HEK293 (cell line): ENCODE data around the gene BTBD18.

ENCODE experiments used
- CTCF ChIA-PET: fragments of 350-600 bp; formaldehyde crosslinking; extraction: SDS; loops from one replicate; lab custom pipeline; 2021; ENCODE audit warnings: antibody characterized with exemption; lab: Yijun Ruan, JAX
- POLR2A ChIA-PET: fragments of 300-600 bp; formaldehyde crosslinking; extraction: SDS; loops from one replicate; lab custom pipeline; 2020; ENCODE audit warnings: antibody characterized with exemption, inconsistent platforms; lab: Yijun Ruan, JAX
- H3K27ac ChIP-seq: fragments of 200-500 bp; sonication (Bioruptor generic); 2 replicates; pipeline ENCODE4 v1.5.1; 2014; ENCODE audit warnings: low read depth, low read length, control low read depth, inconsistent platforms; ENCODE audit errors: extremely low read depth
- H3K36me3 ChIP-seq, 2 experiments: fragments of 200-500 bp in 1 of 2; sonication (Bioruptor generic) in 1 of 2; 1 replicate in 1 of 2; 2 replicates in 1 of 2; pipeline ENCODE4 v1.5.1; 2014 to 2017; ENCODE audit warnings: inconsistent platforms in 2 of 2, low read length in 2 of 2; ENCODE audit not compliant: control insufficient read depth in 2 of 2, insufficient read depth in 1 of 2
- H3K4me1 ChIP-seq: fragments of 200-500 bp; sonication (Bioruptor generic); 2 replicates; pipeline ENCODE4 v1.5.1; 2014; ENCODE audit warnings: mild to moderate bottlenecking, low read length, inconsistent platforms; ENCODE audit not compliant: control insufficient read depth, insufficient read depth
- H3K4me3 ChIP-seq: 2 replicates; pipeline ENCODE4 v1.5.1; 2011; ENCODE audit warnings: low read depth, mild to moderate bottlenecking, control low read depth, low read length, moderate library complexity
- H3K9me3 ChIP-seq: fragments of 200-500 bp; sonication (Bioruptor generic); 2 replicates; pipeline ENCODE4 v1.5.1; 2014; ENCODE audit warnings: low read depth, low read length, inconsistent platforms; ENCODE audit not compliant: control insufficient read depth, insufficient read depth
- GLIS1 ChIP-seq: fragments of 450-650 bp; formaldehyde crosslinking; IDR thresholded peaks from 2 replicates; pipeline ENCODE4 v1.5.1; 2016; ENCODE audit warnings: missing biosample characterization, missing genetic modification characterization
- HOXA7 ChIP-seq: sonication (generic); formaldehyde crosslinking; IDR thresholded peaks from 2 replicates; pipeline ENCODE4 v1.8.1; 2022; ENCODE audit warnings: missing genetic modification reagents, borderline replicate concordance
- KLF1 ChIP-seq: fragments of 450-650 bp; formaldehyde crosslinking; IDR thresholded peaks from 2 replicates; pipeline ENCODE4 v1.5.1; 2016; ENCODE audit warnings: missing biosample characterization, missing genetic modification characterization
- ZBTB11 ChIP-seq: fragments of 450-650 bp; formaldehyde crosslinking; conservative IDR thresholded peaks from 2 replicates; pipeline ENCODE4 v1.5.1; 2016; ENCODE audit warnings: low read depth, missing biosample characterization, missing genetic modification characterization
- ZBTB44 ChIP-seq: fragments of 450-650 bp; IDR thresholded peaks from 2 replicates; pipeline ENCODE4 v1.5.1; 2018; ENCODE audit warnings: missing biosample characterization, mild to moderate bottlenecking, missing genetic modification characterization
- ZNF169 ChIP-seq: fragments of 450-650 bp; formaldehyde crosslinking; IDR thresholded peaks from 2 replicates; pipeline ENCODE4 v1.5.1; 2016; ENCODE audit warnings: missing biosample characterization, missing genetic modification characterization
- ZNF202 ChIP-seq: fragments of 450-650 bp; formaldehyde crosslinking; IDR thresholded peaks from 2 replicates; pipeline ENCODE4 v1.5.1; 2016; ENCODE audit warnings: missing biosample characterization, missing genetic modification characterization, borderline replicate concordance
- ZNF24 ChIP-seq: fragments of 450-650 bp; formaldehyde crosslinking; IDR thresholded peaks from 2 replicates; pipeline ENCODE4 v1.5.1; 2016; ENCODE audit warnings: missing biosample characterization, missing genetic modification characterization
- ZNF248 ChIP-seq: fragments of 450-650 bp; formaldehyde crosslinking; IDR thresholded peaks from 2 replicates; pipeline ENCODE4 v1.5.1; 2017; ENCODE audit warnings: missing biosample characterization, missing genetic modification characterization
- ZNF394 ChIP-seq: fragments of 450-650 bp; formaldehyde crosslinking; IDR thresholded peaks from 2 replicates; pipeline ENCODE4 v1.5.1; 2016; ENCODE audit warnings: missing biosample characterization, missing genetic modification characterization, mild to moderate bottlenecking, moderate library complexity, borderline replicate concordance
- ZNF549 ChIP-seq: fragments of 450-650 bp; IDR thresholded peaks from 2 replicates; pipeline ENCODE4 v1.5.1; 2018; ENCODE audit warnings: missing biosample characterization, missing genetic modification characterization, mild to moderate bottlenecking, inconsistent platforms, moderate library complexity
- ZNF600 ChIP-seq: fragments of 450-650 bp; formaldehyde crosslinking; IDR thresholded peaks from 2 replicates; pipeline ENCODE4 v1.5.1; 2016; ENCODE audit warnings: missing biosample characterization, missing genetic modification characterization
- ZNF654 ChIP-seq: fragments of 450-650 bp; formaldehyde crosslinking; IDR thresholded peaks from 2 replicates; pipeline ENCODE4 v1.5.1; 2016; ENCODE audit warnings: low read depth, missing biosample characterization, missing genetic modification characterization
- ZNF677 ChIP-seq: fragments of 450-650 bp; IDR thresholded peaks from 2 replicates; pipeline ENCODE4 v1.5.0; 2018; ENCODE audit warnings: missing biosample characterization, mild to moderate bottlenecking, missing genetic modification characterization, moderate library complexity
- ZNF701 ChIP-seq: fragments of 450-650 bp; formaldehyde crosslinking; IDR thresholded peaks from 2 replicates; pipeline ENCODE4 v1.5.1; 2016; ENCODE audit warnings: missing biosample characterization, missing genetic modification characterization
- ZNF747 ChIP-seq: fragments of 450-650 bp; formaldehyde crosslinking; IDR thresholded peaks from 2 replicates; pipeline ENCODE4 v1.5.1; 2016; ENCODE audit warnings: missing biosample characterization, missing genetic modification characterization
- ZSCAN30 ChIP-seq: fragments of 450-650 bp; IDR thresholded peaks from 2 replicates; pipeline ENCODE4 v1.5.1; 2018; ENCODE audit warnings: missing biosample characterization, mild to moderate bottlenecking, missing genetic modification characterization, moderate library complexity
- TF ChIP-seq, protein P1 (sequence below): sonication (generic); formaldehyde crosslinking; IDR thresholded peaks from 2 replicates; pipeline ENCODE4 v1.8.1; 2022; ENCODE audit warnings: mild to moderate bottlenecking, moderate library complexity, missing genetic modification reagents
- TF ChIP-seq, protein P2 (sequence below): fragments of 450-650 bp; formaldehyde crosslinking; IDR thresholded peaks from 2 replicates; pipeline ENCODE4 v1.5.1; 2016; ENCODE audit warnings: missing biosample characterization, missing genetic modification characterization, low read depth
- TF ChIP-seq, protein P3 (sequence below): fragments of 450-650 bp; formaldehyde crosslinking; IDR thresholded peaks from 2 replicates; pipeline ENCODE4 v1.5.1; 2016; ENCODE audit warnings: missing biosample characterization, missing genetic modification characterization

The BTBD18 gene

GRCh38 chr11:57775491-57775890, 23.9 kb upstream of the BTBD18 start:
- peaks cover 16% of the 10 kb centered on the region for H3K4me1 ChIP-seq

GRCh38 chr11:57773026-57773598, 21.5 kb upstream of the BTBD18 start:
- CTCF ChIA-PET = interaction anchor here (0.9 kb wide), 1 partner anchor 28 kb away, joined by 4 read pairs; no protein-coding TSS in a partner anchor
- H3K4me3 ChIP-seq = no peak overlapping the region
- peaks cover 10% of the 10 kb centered on the region; the same call in 1 of the 2 replicates for H3K4me1 ChIP-seq
- H3K9me3 ChIP-seq = no peaks in the 10 kb centered on the region
- H3K36me3 ChIP-seq = no peaks in the 10 kb centered on the region
- H3K27ac ChIP-seq = no peak overlapping the region
- POLR2A ChIA-PET = no interaction called here
- TF ChIP-seq, protein P1, sequence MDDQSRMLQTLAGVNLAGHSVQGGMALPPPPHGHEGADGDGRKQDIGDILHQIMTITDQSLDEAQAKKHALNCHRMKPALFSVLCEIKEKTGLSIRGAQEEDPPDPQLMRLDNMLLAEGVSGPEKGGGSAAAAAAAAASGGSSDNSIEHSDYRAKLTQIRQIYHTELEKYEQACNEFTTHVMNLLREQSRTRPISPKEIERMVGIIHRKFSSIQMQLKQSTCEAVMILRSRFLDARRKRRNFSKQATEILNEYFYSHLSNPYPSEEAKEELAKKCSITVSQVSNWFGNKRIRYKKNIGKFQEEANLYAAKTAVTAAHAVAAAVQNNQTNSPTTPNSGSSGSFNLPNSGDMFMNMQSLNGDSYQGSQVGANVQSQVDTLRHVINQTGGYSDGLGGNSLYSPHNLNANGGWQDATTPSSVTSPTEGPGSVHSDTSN = no peak
- TF ChIP-seq ZNF24 = 0 out of 2 replicates have a peak, but pooled peaks have one; percentile 26
- no peak for TF ChIP-seq ZBTB44
- peak; percentile 74 for TF ChIP-seq GLIS1 (tag by site-specific recombination)
- no peak for TF ChIP-seq ZNF549 (tag by site-specific recombination)
- TF ChIP-seq, protein P2, sequence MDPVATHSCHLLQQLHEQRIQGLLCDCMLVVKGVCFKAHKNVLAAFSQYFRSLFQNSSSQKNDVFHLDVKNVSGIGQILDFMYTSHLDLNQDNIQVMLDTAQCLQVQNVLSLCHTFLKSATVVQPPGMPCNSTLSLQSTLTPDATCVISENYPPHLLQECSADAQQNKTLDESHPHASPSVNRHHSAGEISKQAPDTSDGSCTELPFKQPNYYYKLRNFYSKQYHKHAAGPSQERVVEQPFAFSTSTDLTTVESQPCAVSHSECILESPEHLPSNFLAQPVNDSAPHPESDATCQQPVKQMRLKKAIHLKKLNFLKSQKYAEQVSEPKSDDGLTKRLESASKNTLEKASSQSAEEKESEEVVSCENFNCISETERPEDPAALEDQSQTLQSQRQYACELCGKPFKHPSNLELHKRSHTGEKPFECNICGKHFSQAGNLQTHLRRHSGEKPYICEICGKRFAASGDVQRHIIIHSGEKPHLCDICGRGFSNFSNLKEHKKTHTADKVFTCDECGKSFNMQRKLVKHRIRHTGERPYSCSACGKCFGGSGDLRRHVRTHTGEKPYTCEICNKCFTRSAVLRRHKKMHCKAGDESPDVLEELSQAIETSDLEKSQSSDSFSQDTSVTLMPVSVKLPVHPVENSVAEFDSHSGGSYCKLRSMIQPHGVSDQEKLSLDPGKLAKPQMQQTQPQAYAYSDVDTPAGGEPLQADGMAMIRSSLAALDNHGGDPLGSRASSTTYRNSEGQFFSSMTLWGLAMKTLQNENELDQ (tag by site-specific recombination) = no peak
- no peak for TF ChIP-seq ZNF747
- TF ChIP-seq ZNF394 = peak; percentile 47; the same call in 1 of the 2 replicates
- TF ChIP-seq, protein P3, sequence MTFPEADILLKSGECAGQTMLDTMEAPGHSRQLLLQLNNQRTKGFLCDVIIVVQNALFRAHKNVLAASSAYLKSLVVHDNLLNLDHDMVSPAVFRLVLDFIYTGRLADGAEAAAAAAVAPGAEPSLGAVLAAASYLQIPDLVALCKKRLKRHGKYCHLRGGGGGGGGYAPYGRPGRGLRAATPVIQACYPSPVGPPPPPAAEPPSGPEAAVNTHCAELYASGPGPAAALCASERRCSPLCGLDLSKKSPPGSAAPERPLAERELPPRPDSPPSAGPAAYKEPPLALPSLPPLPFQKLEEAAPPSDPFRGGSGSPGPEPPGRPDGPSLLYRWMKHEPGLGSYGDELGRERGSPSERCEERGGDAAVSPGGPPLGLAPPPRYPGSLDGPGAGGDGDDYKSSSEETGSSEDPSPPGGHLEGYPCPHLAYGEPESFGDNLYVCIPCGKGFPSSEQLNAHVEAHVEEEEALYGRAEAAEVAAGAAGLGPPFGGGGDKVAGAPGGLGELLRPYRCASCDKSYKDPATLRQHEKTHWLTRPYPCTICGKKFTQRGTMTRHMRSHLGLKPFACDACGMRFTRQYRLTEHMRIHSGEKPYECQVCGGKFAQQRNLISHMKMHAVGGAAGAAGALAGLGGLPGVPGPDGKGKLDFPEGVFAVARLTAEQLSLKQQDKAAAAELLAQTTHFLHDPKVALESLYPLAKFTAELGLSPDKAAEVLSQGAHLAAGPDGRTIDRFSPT (tag by site-specific recombination) = 0 out of 2 replicates have a peak, but pooled peaks have one; percentile 29
- TF ChIP-seq ZSCAN30 (tag by site-specific recombination) = no peak
- TF ChIP-seq ZNF677 (tag by site-specific recombination) = no peak
- TF ChIP-seq ZNF248 = no peak
- TF ChIP-seq ZNF169 (tag by site-specific recombination) = no peak
- TF ChIP-seq ZNF202 = no peak

More at GRCh38 chr11:57775491-57775890, 23.9 kb upstream of the BTBD18 start:
- ChIA-PET CTCF (interaction anchor here (1.9 kb wide), 2 partner anchors 13 to 24 kb away, joined by 5 to 10 read pairs; partner anchors contain the start of genes BTBD18 and CTNND1), POLR2A (interaction anchor here (0.6 kb wide), 1 partner anchor 15 kb away, joined by 5 read pairs; no protein-coding TSS in a partner anchor)
- no peak overlapping the region for H3K4me3 ChIP-seq
- no peaks in the 10 kb centered on the region for H3K36me3 ChIP-seq
- H3K27ac ChIP-seq = no peak overlapping the region
- H3K9me3 ChIP-seq = no peaks in the 10 kb centered on the region
- TF ChIP-seq ZNF600 (no peak), HOXA7 (CRISPR knock-in tag) (no peak), KLF1 (no peak), ZBTB11 (0 out of 2 replicates have a peak, but pooled peaks have one; percentile 16), ZNF654 (tag by site-specific recombination) (no peak), ZNF701 (tag by site-specific recombination) (no peak)
